Hematopoietic multipotent progenitor cell treated with erythropoietin and hydrocortisone succinate and interleukin-3 and kit ligand, for 15 days (in vitro differentiated cells): ENCODE measurements around the gene PTPRM.

Source experiments
- DNase-seq: peaks from one replicate; pipeline ENCODE4 v3.0.0-alpha.2; 2015; ENCODE audit warnings: low spot score

PTPRM gene

GRCh38 chr18:7567474-7568425 lies 634 bp downstream of the PTPRM start:
- DNase-seq = no peak

- DNase-seq = no peak
These were observed 1.3 kb downstream of the PTPRM start for GRCh38 chr18:7568426-7568825.

- DNase-seq = no peak
These were observed 4.5 kb downstream of the PTPRM start for GRCh38 chr18:7571626-7572025.

- DNase-seq = no peak
These were observed 5.7 kb downstream of the PTPRM start for GRCh38 chr18:7572822-7573221.

- no peak for DNase-seq
These were observed 8.4 kb downstream of the PTPRM start for GRCh38 chr18:7575465-7576028.

- no peak for DNase-seq
These were observed 9.0 kb downstream of the PTPRM start for GRCh38 chr18:7576077-7576476.

- no peak for DNase-seq
These were observed 9.6 kb downstream of the PTPRM start for GRCh38 chr18:7576685-7577084.

GRCh38 chr18:7577706-7578105 lies 10.6 kb downstream of the PTPRM start:
- no peak for DNase-seq

- no peak for DNase-seq
These were observed 12.2 kb downstream of the PTPRM start for GRCh38 chr18:7579176-7579917.

- no peak for DNase-seq
These were observed 12.9 kb downstream of the PTPRM start for GRCh38 chr18:7579918-7580542.

- DNase-seq = no peak
These were observed 17.6 kb downstream of the PTPRM start for GRCh38 chr18:7584646-7585275.

GRCh38 chr18:7585276-7585670 lies 18.2 kb downstream of the PTPRM start:
- DNase-seq = no peak

GRCh38 chr18:7586379-7586778 lies 19.3 kb downstream of the PTPRM start:
- no peak for DNase-seq

GRCh38 chr18:7590826-7591560 lies 23.9 kb downstream of the PTPRM start:
- no peak for DNase-seq

GRCh38 chr18:7592305-7593071 lies 25.4 kb downstream of the PTPRM start:
- DNase-seq = no peak

- no peak for DNase-seq
These were observed 26.2 kb downstream of the PTPRM start for GRCh38 chr18:7593218-7593819.

- no peak for DNase-seq
These were observed 29.0 kb downstream of the PTPRM start for GRCh38 chr18:7596147-7596546.

- no peak for DNase-seq
These were observed 30.4 kb downstream of the PTPRM start for GRCh38 chr18:7597500-7597899.

GRCh38 chr18:7598167-7599047 lies 31.3 kb downstream of the PTPRM start:
- DNase-seq = no peak
